HG03039 (cell line): Measurements from ENCODE around the gene UBTF.

Experiments
- ATAC-seq: cut with Tn5 transposase; IDR thresholded peaks from one replicate; pipeline ENCODE4 v1.9.1; 2021; ENCODE audit warnings: mild to moderate bottlenecking, moderate library complexity; ENCODE audit not compliant: unreplicated experiment

The UBTF gene

DNA sequence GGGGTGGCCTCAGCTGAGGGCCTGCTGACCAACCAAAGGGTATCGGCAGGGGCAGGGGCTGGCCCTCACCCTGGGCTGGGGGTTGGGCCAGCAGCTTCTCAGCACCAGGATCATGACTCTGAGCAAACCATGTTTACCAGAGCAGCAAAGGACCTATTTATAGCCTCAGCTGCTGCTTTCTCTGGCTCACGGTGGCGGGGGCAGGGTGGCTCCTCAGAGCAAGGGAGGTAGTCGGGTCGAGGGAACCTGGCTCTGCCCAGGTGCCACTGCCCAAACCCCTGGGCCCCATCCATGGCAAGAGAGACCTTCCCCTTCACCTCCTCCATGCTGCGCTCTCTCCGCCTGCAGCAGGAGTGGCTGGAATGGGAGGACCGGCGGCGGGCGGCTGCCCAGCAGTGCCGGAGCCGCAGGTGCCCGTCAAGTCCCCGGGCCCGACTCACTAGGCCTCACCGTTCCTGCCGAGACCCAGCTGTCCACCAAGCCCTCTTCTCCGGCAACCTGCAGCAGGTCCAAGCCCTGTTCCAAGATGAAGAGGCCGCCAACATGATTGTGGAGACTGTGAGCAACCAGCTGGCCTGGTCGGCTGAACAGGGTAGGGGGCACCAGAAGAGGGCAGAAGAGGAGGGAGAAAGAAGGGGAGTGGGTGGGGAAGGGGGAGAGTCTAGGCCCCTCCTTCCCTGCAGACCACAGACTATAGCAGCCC is 48.8 kb downstream of the UBTF start, which contains the start of gene ASB16:
Gene ASB16 (plus strand): TSS at position 206 of the 703 bp plus-strand sequence. CDS start 86 bp downstream, at position 292.
- ATAC-seq: no peak

DNA sequence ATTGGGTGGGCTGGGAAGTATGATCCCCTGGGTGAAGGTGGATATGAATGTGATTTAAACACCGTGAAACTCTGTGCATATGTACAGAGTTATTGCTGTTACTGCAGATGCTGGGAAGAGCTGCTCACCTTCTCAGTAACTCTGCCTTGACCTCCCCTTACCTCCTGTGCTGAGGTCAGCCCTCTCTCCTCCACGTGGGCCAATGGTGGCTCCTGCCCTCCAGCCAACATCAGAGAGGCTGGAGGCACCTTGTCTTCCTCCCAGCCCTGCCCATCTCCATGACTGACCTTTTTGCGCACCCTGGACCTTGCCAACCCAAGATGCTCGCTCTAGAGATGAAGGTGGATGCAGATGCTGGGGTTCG is 49.4 kb downstream of the UBTF start:
- no peak for ATAC-seq

DNA sequence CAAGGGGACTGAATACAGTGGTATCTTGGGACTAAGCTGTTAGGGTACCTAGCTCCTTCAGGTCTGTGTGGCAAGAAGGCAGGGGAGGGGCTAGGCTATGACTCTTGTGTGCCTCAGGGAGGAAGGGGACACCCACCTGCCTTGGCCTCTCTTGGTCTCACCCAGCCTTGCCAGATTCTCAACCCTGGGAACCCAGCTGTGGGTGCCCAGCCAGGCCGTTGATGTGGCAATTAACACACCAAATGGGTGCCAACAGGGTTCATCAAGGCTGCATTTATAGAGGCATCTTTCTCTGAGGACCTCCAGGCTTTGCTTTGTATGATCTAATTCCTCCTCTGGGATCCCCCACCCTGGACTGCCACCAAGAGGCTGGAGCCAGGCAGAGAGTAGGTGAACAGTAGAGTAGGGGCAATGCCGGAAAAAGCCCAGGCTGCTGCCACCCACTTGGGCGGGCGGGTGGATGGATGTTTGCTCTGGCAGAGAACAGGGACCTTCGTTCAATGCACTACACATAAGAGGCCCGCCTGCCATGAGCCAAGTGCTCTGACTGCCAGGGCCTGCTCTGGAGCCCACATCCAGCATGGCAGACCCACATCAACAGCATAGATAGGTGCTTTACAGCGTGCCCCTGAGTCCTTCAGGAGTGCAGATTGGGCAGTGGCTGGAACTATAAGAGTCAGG is 52.2 kb downstream of the UBTF start:
- ATAC-seq: no peak

DNA sequence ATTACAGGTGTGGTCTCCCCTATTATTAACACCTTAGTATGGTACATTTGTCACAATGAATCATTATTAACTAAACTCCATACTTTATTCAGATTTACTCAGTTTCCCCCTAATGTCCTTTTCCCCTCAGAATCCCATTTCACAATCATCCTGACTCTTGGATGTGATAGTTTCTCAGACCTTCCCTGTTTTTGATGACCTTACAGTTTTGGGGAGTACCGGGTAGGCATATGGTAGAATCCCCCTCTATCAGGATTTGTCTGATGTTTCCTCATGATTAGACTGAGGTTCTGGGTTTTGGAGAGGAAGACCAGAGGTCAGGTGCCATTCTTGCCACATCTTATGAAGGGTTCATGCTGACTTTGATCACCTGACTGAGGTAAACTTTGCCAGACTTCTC is 55.0 kb downstream of the UBTF start:
- ATAC-seq: no peak

DNA sequence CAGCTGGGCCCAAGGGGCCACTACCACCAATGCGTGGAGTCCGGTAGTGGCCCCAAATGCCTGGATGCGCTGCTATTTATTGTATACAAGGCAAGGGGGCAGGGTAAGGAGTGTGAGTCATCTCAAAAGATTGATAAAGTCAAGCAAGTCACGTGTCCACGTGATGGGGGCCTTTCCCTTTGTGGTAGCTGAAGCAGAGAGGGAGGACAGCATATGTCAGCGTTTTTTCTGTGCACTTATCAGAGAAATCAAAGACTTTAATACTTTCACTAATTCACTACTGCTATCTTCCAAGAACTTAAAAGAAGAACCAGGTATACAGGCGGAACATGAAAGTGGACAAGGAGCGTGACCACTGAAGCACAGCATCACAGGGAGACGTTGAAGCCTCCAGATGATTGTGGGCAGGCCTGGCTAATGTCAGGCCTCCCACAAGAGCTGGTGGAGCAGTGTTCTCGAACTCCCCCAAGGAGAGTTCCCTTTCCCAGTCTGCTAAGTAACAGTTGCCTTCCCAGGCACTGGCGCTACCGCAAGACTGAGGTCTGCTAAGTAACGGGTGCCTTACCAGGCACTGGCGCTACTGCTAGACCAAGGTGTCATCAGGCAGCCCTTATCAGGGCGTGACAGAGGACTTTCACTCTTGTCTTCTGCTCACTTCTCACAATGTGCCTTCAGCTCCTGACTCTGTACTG is 59.8 kb downstream of the UBTF start:
- no peak for ATAC-seq

DNA sequence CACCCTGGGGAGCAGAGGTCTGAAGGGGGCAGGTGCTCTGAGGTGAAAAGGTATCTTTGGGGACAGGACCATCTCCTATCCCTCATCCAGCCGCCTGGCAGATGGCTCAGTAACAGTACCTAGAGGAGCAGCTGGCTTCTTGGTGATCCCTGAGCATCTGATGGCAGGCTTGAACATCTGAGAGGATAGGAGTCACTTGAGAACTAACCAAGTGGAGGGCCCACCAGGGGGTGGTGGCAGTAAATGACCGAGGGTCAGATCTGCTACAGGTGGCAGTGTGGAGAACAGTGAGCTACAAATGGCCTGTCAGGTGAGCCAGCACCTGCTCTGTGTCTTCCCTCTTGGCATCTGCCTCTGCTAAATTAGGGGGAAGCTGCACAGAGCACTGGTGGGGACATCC is 64.0 kb downstream of the UBTF start:
- no peak for ATAC-seq
